ENCODE results near the gene STEAP1B. TPM values are rescaled to one million over a fixed set of nuclear protein-coding genes. Genes with fewer than 3 reads are reported as not detected.

Gene STEAP1B
- total RNA-seq, 2 experiments from 2014 or later = 0.69 to 2.1 TPM

DNA sequence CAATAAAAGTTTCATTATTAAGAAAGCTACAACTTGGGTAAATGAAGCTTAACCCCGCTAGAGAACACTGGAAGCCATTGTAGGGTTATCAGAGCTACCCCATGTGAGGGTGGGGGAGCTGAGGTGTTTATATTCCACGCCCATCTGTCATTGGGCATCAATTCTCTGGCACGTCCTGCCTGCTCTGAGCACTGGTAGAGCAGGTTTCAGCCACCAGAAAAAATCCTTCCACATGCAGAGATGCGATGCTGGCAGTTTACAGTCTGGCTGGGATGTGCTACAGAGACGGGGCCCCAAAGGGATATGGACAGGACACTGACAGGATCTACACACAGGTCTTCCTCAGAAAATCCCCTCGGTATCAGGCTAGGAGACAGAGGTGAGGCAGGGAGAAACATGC, 127.1 kb downstream of the STEAP1B start:
- CTCF ChIA-PET (ENCODE audit: unreplicated experiment) = interaction anchor here (1.4 kb wide), 1 partner anchor 9 kb away, joined by 4 read pairs; no protein-coding TSS in a partner anchor
- H3K4me3 ChIP-seq (ENCODE audit: low read depth, low read length, poor library complexity, severe bottlenecking) = no peak overlapping the region
- DNase-seq (ENCODE audit: low spot score) = no peak
- peaks cover 40% of the 10 kb centered on the region for H3K4me1 ChIP-seq (ENCODE audit: insufficient read depth, low read length, poor library complexity, severe bottlenecking)
- BruUV-seq (replicated peaks) = no TSS peak
- no peak for TF ChIP-seq EZH2phosphoT487 (IDR thresholded peaks at IDR 0.05; ENCODE audit: borderline replicate concordance, low read depth, low read length)
- no peak for TF ChIP-seq CTCF (conservative IDR thresholded peaks at IDR 0.05; ENCODE audit: low read length)
- H3K9me2 ChIP-seq (ENCODE audit: insufficient read depth, low read length) = no peaks in the 10 kb centered on the region
- no peaks in the 10 kb centered on the region for H3K79me2 ChIP-seq (ENCODE audit: insufficient read depth, low read depth, low read length)
- no peaks in the 10 kb centered on the region for H4K20me1 ChIP-seq (ENCODE audit: insufficient read depth, low read length)
- intact Hi-C loops (cut with micrococcal nuclease; ENCODE audit: unreplicated experiment) = no loop called here
- no peak overlapping the region for H3K4me2 ChIP-seq (ENCODE audit: low read length)
- H3K9me3 ChIP-seq (ENCODE audit: low read length) = no peaks in the 10 kb centered on the region
- H3K27ac ChIP-seq (ENCODE audit: low read depth, low read length, poor library complexity, severe bottlenecking) = no peak overlapping the region
- H2AFZ ChIP-seq (ENCODE audit: low read length) = peak overlapping the region; percentile 54; the same call in 1 of the 2 replicates
- POLR2A ChIA-PET = interaction anchor here (1.2 to 5.3 kb wide), 7 partner anchors 9 to 22 kb away, joined by 3 to 47 read pairs (median 5); no protein-coding TSS in a partner anchor
- no peaks in the 10 kb centered on the region for H3K36me3 ChIP-seq (ENCODE audit: insufficient read depth, low read length)

DNA sequence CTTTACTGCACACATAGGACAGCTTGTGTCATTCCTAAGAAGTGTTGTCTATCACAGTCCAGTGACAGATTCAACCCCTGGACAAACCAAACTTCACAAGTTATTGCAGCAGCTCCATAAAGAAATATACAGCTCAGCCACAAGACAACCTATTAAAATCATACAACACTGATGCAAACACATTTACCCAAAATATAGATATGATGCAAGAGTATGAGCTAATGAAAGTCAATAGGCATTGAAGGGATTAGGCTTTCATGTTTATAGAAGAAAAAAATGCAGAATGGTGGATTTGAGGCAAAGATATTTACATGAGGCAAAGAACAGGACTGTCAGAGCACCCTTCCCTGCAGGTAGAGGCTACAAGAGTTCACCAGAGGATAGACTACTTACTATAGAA, 128.1 kb downstream of the STEAP1B start:
- CTCF ChIA-PET (ENCODE audit: unreplicated experiment) = interaction anchor here (0.9 kb wide), 1 partner anchor 18 kb away, joined by 3 read pairs; no protein-coding TSS in a partner anchor
- no peak for DNase-seq (ENCODE audit: low spot score)
- H3K4me3 ChIP-seq (ENCODE audit: low read depth, low read length, poor library complexity, severe bottlenecking) = no peak overlapping the region
- no peaks in the 10 kb centered on the region for H3K79me2 ChIP-seq (ENCODE audit: insufficient read depth, low read depth, low read length)
- no peak overlapping the region for H3K4me2 ChIP-seq (ENCODE audit: low read length)
- POLR2A ChIA-PET = interaction anchor here (0.7 to 3.0 kb wide), 8 partner anchors 8 to 83 kb away, joined by 3 to 13 read pairs (median 3); no protein-coding TSS in a partner anchor
- peaks cover 30% of the 10 kb centered on the region for H3K4me1 ChIP-seq (ENCODE audit: insufficient read depth, low read length, poor library complexity, severe bottlenecking)
- no peaks in the 10 kb centered on the region for H3K9me3 ChIP-seq (ENCODE audit: low read length)
- intact Hi-C loops (cut with micrococcal nuclease; ENCODE audit: unreplicated experiment) = no loop called here
- no peaks in the 10 kb centered on the region for H3K9me2 ChIP-seq (ENCODE audit: insufficient read depth, low read length)
- H3K36me3 ChIP-seq (ENCODE audit: insufficient read depth, low read length) = no peaks in the 10 kb centered on the region
- H3K27ac ChIP-seq (ENCODE audit: low read depth, low read length, poor library complexity, severe bottlenecking) = no peak overlapping the region
- H4K20me1 ChIP-seq (ENCODE audit: insufficient read depth, low read length) = no peaks in the 10 kb centered on the region
- no peak overlapping the region for H2AFZ ChIP-seq (ENCODE audit: low read length)
- BruUV-seq (replicated peaks) = no TSS peak
- TF ChIP-seq CTCF (conservative IDR thresholded peaks at IDR 0.05; ENCODE audit: low read length) (no peak), EZH2phosphoT487 (IDR thresholded peaks at IDR 0.05; ENCODE audit: borderline replicate concordance, low read depth, low read length) (no peak)

Other genes starting within 250 kb of the STEAP1B start
- gene RAPGEF5, start 143.0 kb downstream of the STEAP1B start, total RNA-seq (2014; rRNA removed; shearing (Covaris generic)) = 114 and 136 TPM in 2 replicates
- 115 and 120 TPM in 2 replicates for gene RAPGEF5, start 143.0 kb downstream of the STEAP1B start, total RNA-seq (2022)
- gene IL6, start 227.0 kb upstream of the STEAP1B start, total RNA-seq (2014; rRNA removed; shearing (Covaris generic)) = not detected in 2 replicates
- gene IL6, start 227.0 kb upstream of the STEAP1B start, total RNA-seq (2022) = not detected in 2 replicates